Coronary artery (tissue), 2 donors: ENCODE data around the gene KAZN.

Source experiments
- DNase-seq: peaks from one replicate; pipeline ENCODE4 v3.0.0-alpha.2; 2017; ENCODE audit warnings: low spot score
- H3K27ac ChIP-seq, 2 donors: fragments of 200-600 bp; sonication (generic); one replicate each; pipeline ENCODE4 v1.5.1; 2016 to 2019
- H3K4me3 ChIP-seq: fragments of 200-600 bp; sonication (generic); 2 replicates; pipeline ENCODE4 v1.5.1; 2016; ENCODE audit warnings: mild to moderate bottlenecking, moderate library complexity
- TF ChIP-seq, protein P1 (sequence below): fragments of 200-600 bp; sonication (generic); IDR thresholded peaks from one replicate; pipeline ENCODE4 v1.5.1; 2019; ENCODE audit warnings: antibody characterized with exemption

Gene KAZN

DNA sequence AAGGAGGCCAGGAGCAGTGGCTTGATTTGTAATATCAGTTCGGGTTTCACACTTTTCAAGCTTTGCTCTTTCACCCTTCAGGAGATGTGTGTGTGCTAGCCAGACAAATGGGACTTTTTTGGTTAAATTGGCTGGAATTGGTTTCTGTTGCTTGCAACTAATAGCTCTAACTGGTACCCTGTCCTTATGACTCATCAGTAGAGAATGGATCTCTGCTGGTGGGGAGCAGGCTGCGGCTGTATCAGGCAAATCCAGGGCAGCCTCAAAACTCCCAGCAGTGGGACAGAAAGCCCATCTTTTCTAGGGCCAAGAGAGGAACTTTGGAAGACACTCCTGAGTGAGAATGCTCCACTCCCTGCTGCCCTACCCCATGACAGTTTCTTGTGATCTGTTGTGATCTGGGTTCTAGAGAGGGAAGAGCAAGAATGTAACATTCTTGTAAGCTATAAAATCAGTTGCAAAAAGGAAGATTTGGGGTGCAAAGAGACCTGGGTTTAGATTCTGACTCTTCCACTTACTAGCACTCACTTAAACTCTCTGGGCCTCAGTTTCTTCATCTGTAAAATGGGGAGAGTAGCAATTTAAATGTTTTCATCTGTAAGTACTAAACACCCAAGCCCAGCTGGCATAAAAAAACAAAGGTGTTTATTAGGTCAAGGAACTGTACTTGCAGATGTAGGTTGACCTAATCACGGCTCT, 298.0 kb downstream of the KAZN start:
- TF ChIP-seq, protein P1, sequence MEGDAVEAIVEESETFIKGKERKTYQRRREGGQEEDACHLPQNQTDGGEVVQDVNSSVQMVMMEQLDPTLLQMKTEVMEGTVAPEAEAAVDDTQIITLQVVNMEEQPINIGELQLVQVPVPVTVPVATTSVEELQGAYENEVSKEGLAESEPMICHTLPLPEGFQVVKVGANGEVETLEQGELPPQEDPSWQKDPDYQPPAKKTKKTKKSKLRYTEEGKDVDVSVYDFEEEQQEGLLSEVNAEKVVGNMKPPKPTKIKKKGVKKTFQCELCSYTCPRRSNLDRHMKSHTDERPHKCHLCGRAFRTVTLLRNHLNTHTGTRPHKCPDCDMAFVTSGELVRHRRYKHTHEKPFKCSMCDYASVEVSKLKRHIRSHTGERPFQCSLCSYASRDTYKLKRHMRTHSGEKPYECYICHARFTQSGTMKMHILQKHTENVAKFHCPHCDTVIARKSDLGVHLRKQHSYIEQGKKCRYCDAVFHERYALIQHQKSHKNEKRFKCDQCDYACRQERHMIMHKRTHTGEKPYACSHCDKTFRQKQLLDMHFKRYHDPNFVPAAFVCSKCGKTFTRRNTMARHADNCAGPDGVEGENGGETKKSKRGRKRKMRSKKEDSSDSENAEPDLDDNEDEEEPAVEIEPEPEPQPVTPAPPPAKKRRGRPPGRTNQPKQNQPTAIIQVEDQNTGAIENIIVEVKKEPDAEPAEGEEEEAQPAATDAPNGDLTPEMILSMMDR: no peak
- no peak for DNase-seq
- Histone ChIP-seq H3K27ac (no peak overlapping the region), H3K4me3 (no peak overlapping the region)

DNA sequence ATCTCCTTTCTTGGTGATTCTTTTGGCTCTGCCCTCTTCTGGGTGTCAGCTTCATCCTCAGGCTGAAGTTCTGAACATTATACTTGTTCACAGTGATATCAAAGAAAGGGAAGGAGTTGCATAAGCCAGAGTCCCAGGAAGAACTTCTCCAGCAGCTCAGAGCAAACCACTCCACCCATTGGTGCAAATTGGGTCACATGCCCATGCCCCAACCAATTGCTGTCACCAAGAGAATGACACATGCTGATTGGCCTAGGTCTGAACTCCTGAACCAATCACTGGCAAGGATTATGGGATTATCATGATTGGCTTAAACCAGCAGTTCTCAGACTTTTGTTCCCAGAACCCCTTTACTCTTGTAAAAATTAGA, 298.6 kb downstream of the KAZN start:
- TF ChIP-seq, protein P1: no peak

DNA sequence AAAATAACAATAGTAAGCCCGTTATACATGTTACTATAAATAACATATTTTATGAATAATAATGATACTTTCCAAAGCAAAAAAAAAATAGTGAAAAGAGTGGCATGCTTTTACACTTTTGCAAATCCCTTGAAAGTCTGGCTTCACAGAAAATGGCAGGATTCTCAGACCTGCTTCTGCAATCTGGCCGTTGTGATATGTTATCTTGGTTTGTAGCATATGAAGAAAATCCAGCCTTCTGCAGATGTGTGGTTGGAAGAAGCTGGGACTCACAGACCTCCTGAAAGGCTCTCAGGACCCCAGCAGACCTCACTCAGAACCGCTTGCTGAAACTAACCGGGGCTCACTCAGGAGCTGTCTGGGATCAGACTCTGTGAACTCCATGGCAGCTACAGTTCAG, 299.1 kb downstream of the KAZN start:
- H3K27ac ChIP-seq: no peak overlapping the region
- H3K4me3 ChIP-seq: no peak overlapping the region
- TF ChIP-seq, protein P1: no peak
- DNase-seq: no peak

More for the DNA sequence above, 298.6 kb downstream of the KAZN start:
- Histone ChIP-seq H3K4me3 (no peak overlapping the region), H3K27ac (no peak overlapping the region)
- DNase-seq: no peak

DNA sequence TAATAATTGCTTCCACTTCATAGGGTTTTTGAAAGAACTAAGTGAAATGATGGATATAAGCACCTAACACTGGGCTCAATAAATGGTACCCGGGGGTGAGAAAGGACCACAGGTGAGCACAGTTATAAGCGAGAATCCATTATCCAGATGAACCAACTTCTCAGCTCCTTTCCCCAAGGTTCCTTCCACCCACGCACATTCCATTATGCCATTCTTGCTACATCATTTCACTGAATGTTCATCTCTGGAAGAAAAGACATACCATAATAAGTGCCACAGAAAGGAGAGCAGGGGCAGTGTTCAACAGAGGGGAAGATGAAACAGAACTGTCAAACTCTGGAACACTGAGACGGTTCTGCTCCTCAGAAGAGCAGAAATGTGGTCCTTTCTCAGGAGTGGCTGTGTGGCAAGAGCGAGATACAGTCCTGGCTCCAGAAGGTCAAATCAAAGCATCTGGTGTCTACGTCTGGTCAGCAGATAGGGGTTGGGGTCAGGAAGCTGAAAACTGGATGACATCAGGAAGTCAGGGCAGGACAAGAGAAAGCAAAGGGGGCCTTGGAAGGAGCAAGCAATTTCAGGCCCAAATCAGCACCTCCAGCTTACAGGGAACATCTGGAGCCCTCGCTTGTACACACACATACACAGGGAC, 299.6 kb downstream of the KAZN start:
- TF ChIP-seq, protein P1: no peak
- no peak overlapping the region for H3K4me3 ChIP-seq
- no peak for DNase-seq
- no peak overlapping the region for H3K27ac ChIP-seq

DNA sequence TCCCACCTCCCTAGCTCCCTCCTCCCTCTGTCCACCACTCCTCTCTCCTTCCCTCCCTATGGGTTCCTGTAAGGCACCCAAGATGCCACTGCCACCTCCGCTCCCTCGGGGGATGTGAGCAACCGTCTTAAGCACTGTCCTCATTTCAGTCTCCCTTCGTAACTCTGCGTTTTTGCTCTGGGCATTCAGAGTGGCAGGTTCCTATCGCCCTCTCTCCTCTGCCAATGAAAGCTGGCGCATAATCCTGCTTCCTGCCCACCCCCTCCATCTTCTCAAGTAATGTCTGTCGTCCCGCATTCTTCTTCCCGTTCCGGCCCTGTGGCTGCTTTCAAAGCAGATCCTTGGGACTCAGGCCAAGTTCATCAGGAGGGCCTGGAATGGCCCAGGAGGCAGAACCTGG, 301.2 kb downstream of the KAZN start:
- no peak for DNase-seq
- Histone ChIP-seq H3K27ac (no peak overlapping the region), H3K4me3 (no peak overlapping the region)
- TF ChIP-seq, protein P1: no peak

DNA sequence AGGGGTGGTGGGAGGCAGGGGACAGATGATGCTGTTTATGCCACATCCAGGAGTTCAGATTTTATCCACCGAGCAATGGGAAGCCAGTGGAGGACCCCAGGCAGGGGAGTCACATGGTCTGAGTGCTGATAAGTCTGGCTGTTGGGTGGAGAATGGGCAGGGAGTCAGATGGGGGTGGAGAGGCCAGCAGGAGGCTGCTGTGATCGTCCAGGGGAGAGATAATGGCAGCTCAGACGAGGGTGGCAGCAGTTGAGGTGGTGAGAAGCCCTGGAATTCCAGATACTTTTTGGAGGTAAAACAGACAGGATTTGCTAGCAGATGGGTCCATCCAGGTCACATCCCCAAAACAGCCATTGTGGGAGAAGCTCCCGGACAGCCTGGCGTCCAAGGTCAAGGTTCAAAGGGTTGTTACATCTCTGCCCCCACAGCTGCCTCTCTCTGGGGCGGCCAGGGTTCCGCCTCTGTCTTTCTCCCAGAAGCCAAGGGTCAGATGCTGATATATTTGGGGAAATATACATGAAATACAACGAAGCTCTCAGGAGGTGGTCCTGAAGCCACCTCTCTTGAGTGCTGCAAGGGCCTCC, 303.0 kb downstream of the KAZN start:
- Histone ChIP-seq H3K4me3 (no peak overlapping the region), H3K27ac (no peak overlapping the region)
- TF ChIP-seq, protein P1: no peak
- DNase-seq: no peak

DNA sequence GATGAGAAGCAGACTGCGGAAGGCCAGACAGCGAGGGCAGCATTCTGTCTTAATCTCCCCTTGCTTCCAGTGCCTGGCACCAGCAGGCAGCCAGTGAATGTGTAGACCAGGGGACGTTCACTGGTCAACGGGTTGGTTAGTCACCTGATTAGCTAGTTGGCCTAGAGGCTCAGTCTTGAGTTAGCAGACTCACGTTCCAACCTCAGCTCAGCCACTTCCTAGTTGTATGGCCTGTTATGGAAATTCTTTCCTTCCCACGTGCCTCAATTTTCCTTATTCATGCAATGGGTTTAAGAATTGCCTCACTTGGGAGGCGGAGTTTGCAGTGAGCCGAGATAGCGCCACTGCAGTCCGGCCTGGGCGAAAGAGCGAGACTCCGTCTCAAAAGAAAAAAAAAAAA, 305.4 kb downstream of the KAZN start:
- Histone ChIP-seq H3K4me3 (no peak overlapping the region), H3K27ac (no peak overlapping the region)
- TF ChIP-seq, protein P1: no peak
- no peak for DNase-seq
